ENCODE measurements around the gene GPR6.

GPR6 gene

DNA sequence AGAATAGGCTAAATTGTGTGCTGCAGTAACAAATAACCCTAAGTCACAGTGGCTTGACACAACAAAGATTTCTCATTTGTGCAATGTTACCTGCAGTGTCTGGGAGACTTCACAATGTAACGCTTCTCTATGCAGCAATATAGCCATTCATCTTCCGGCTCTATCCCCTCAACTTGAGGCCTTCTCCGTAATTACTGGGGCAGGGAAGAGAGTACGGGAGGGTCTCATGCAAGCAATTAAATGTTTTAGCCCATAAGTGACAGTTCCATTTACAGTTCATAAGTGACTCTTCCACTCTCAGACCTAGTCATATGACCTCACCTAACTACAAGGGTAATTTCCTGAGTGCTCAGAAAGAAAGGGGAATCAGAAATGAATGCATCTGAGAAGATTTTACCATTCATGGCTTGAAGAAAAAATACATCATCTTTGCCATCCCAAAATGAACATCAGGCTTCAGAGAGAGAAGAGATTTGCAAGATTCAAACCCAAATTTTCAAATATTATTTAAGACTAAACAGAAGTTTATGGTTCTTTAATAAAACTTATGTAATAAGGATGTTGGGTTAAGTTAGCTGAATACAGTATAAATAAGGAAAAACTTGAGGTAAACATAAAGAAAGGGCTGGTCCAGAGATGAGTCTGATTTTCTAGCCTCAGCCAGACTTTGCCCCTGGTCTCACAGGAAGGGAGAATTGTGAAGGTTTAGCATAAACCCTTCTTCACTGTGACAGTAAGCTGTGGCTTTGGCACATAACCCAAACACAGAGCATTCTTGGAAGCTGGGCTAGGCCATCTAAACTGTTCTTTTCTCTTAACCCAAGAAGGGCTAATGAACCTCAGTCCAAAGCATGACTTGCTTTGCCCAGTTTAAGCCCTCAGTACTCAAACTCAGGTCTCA lies 13.3 kb downstream of the GPR6 start:
- TF ChIP-seq CTCF (IDR thresholded peaks at IDR 0.05; ENCODE audit: low read length, missing control alignments), result no peak
- no peak for DNase-seq (ENCODE audit: low read depth)
- no peak overlapping the region for H3K4me3 ChIP-seq (replicated peaks; ENCODE audit: low read depth, low read length)

- no peak for TF ChIP-seq CTCF (IDR thresholded peaks at IDR 0.05; ENCODE audit: low read length, missing control alignments)
- no peak overlapping the region for H3K4me3 ChIP-seq (replicated peaks; ENCODE audit: low read depth, low read length)
- peak; percentile 17 for DNase-seq (ENCODE audit: low read depth)
Measured at GRCh38 chr6:109998159-109998785, 20.2 kb downstream of the GPR6 start.

- DNase-seq (ENCODE audit: low read depth), result no peak
- no peak for TF ChIP-seq CTCF (IDR thresholded peaks at IDR 0.05; ENCODE audit: low read length, missing control alignments)
- H3K4me3 ChIP-seq (replicated peaks; ENCODE audit: low read depth, low read length), result no peak overlapping the region
Measured at GRCh38 chr6:109999740-110000139, 21.6 kb downstream of the GPR6 start.

- TF ChIP-seq CTCF (IDR thresholded peaks at IDR 0.05; ENCODE audit: low read length, missing control alignments), result no peak
- DNase-seq (ENCODE audit: low read depth), result no peak
- no peak overlapping the region for H3K4me3 ChIP-seq (replicated peaks; ENCODE audit: low read depth, low read length)
Measured at GRCh38 chr6:110002676-110003075, 24.6 kb downstream of the GPR6 start.

DNA sequence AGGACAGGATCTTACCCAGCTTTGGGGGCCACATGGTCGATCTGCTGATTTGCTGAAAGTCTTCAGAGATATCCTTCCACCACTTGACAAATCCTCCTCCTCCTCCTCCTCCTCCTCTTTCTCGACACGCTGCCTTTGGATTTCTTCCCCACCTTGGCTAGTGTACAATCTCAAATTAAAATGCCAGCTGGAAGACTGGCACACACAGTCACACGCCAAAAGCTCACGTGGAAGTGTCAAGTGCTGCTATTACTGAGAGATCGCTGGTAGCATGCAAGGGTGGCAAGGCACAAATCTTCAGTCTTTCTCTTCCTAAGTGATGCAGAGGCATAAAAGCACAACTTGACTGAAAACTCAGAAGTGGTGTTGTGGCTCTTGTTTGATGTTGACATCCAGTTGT lies 35.3 kb downstream of the GPR6 start:
- no peak for TF ChIP-seq CTCF (IDR thresholded peaks at IDR 0.05; ENCODE audit: low read length, missing control alignments)
- no peak for DNase-seq (ENCODE audit: low read depth)
- no peak overlapping the region for H3K4me3 ChIP-seq (replicated peaks; ENCODE audit: low read depth, low read length)

- no peak for TF ChIP-seq CTCF (IDR thresholded peaks at IDR 0.05; ENCODE audit: low read length, missing control alignments)
- DNase-seq (ENCODE audit: low read depth), result no peak
- no peak overlapping the region for H3K4me3 ChIP-seq (replicated peaks; ENCODE audit: low read depth, low read length)
Measured at GRCh38 chr6:110015206-110015605, 37.1 kb downstream of the GPR6 start.

Measured in fibroblast of pulmonary artery (primary cell).